HG03378 (cell line): Measurements from ENCODE around the gene USP6.
A peak's percentile ranks its signal among the peaks of the same experiment; 100 is the strongest.
"Not testable (repeated sequence)": the region's sequence is repeated elsewhere in the genome, so short reads cannot be mapped to it uniquely, and the experiment has no call there.

Source experiments
- ATAC-seq: cut with Tn5 transposase; IDR thresholded peaks from one replicate; pipeline ENCODE4 v1.9.1; 2021; ENCODE audit warnings: mild to moderate bottlenecking, moderate library complexity; ENCODE audit not compliant: unreplicated experiment

USP6 gene

DNA sequence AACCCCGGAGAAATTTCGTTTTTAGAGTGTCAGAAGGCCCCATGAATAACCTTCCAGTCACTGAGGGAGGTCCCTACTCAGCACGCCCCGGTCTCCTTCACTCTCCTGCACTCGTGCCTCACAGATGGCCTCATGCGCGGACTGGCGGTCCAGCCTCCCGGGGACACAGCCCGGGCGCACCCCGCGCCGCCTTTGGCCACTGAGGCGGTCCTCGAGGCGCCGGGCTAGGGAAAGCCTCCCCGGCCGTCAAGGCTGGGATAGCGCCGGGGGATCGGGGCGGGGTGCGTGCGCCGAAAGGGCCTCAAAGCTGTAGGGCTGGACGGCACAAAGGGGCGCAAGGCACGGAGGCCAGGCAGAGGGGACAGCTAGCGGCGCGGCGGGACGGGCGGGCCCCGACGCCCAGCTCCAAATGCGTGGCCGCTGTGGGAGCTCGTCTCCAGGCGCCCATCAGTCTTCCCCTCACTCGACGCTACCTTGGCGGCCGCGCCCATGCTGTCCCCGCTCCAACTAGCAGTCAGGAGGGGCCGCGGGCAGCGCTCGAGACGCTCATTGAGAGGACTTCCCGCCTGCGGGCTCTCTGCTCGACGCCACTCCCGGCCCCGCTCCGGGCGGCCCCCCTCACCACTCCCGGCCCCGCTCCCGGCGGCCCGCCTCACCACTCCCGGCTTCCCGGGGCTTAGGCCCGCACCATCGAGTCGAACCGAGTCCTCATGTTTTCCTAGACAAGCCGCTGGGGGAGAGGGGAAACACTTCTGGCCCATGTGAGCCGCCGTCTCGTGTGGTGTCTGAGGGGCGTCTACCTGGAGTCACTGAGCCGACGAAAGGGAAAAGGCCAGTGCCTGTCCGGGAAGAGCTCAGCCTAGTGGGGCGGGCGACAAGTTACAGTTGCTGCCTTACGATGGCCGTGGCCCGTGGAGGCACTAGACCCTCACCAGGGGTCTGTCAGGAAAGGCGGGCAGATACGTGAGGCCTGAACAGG, at the start of gene USP6:
Gene USP6, plus strand, starts transcription at position 360 of the 979 bp plus-strand sequence. CDS start 14,336 bp downstream, outside the sequence.
- ATAC-seq = no peak

DNA sequence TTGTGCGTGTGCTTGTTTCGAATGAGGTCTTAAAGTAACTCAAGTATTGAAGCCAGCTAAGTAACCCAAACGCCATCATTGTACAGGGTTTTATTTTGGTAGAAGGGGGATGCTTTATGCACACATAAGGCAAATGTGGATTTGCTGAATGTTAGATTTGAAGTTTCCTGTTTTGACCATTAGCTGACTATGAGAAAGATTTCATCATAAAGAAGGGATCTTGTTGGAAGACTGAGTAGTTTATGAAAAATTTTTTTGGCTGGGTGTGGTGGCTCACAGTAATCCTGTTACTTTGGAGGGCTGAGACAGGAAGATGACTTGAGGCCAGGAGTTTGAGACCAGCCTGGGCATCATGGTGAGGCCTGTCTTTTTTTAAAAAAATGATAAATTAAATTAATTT, 47.6 kb upstream of the USP6 start:
- no peak for ATAC-seq

DNA sequence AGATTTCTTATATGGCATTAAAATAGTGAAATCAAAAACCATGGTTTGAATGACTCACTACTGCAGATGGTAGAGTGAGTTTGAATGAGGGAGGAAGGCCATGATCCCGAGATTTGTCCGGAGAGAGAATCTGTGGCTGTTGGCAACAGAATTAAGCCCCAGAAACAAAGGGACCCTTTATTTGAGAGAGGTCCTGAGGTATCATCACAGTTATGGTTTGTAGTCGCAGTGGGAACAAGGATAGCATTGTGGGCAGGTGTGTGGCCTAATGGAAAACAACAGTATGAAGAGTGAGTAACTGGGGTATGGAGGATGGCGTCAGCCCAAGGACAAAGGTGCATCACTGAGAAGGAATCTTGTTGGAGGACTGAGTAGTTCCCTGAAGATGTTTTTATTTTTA, 46.1 kb upstream of the USP6 start:
- no peak for ATAC-seq

DNA sequence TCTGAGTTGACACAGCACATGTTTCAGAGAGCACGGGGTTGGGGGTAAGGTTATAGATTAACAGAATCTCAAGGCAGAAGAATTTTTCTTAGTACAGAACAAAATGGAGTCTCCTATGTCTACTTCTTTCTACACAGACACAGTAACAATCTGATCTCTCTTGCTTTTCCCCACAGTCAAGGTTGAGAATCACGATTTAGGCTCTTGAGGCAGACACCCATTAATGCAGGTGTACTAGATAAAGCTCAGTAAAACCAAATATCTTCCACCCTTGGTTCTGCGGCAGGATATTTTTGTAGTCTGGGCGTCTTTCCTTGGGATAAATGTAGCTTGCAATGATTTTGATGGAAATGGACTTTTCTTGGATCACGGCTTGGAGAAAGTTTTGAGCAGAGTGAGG, 40.4 kb upstream of the USP6 start:
- ATAC-seq = not testable (repeated sequence)

DNA sequence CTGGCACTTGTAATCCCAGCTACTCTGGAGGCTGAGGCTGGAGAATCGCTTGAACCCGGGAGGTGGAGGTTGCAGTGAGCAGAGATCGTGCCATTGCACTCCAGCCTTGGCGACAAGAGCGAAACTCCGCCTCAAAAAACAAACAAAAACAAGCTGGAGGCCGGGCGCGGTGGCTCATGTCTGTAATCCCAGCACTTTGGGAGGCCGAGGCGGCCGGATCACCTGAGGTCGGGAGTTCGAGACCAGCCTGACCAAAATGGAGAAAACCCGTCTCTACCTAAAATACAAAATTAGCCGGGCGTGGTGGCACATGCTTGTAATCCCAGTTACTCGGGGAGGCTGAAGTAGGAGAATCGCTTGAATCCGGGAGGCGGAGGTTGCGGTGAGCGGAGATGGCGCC, 38.6 kb upstream of the USP6 start:
- not testable (repeated sequence) for ATAC-seq

DNA sequence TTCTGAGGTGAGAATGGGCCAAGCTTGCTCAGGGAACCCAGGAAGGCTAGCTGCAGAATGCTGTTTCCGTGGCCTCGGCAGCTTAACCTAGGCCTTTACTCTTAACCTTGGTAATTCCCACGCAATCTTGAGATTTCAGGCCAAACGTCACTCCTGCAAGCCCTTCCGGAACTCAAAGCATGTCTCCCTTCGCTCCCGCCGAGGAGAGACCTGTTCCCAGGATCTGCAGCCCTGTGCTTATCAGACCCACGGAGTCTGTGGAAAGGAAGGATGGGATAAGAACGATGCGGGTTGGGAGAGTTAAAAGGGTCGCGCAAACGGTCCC, 38.1 kb upstream of the USP6 start:
- ATAC-seq = no peak

DNA sequence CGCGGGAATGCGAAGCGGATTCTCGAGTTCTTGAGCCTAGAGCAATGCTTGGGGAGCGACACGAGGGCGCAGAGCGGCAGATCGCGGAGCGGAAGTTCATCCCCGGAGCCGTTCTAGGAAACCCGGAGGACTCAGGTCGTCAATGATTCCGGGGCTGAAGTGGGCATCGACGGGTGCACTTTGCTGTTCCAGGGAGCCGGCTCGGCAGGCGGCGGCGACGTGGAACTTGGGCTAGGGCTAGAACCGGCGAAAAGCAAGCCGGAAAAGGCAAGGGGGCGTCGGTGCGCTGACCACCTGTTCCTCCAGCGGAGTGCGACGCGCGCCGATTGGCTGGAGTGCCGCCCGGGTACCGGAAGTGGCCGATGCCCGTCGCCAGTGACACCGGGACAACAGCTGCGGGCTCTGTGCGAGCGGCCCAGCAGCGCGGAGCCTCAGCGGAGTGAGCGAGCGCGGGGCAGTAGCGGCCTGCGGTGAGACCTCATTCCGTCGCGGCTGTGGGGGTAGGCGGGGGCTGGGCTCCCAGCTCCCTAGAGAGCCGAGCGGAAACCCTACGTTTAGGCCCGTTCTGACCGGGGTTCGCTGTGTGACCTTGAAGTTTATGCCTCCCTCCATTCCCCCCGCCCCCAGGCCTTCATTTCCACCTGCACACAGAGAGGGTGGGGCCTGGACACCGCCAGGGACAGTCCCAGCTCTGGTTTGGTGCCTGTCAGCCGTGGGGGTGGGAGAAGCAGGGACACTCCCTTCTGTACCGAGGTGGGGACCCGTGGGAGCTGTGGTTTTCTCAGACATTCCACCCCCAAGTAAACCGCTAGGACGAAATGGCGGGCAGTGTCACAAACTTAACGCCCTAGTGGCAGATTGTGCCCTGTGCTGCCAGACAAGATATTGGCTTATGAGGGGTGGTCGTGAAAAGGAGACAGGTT, 37.5 kb upstream of the USP6 start, which contains the start of gene ZFP3:
Gene ZFP3, plus strand, starts transcription at position 362 of the 923 bp plus-strand sequence. CDS start 13,038 bp downstream, outside the sequence.
- peak; percentile 62 for ATAC-seq

DNA sequence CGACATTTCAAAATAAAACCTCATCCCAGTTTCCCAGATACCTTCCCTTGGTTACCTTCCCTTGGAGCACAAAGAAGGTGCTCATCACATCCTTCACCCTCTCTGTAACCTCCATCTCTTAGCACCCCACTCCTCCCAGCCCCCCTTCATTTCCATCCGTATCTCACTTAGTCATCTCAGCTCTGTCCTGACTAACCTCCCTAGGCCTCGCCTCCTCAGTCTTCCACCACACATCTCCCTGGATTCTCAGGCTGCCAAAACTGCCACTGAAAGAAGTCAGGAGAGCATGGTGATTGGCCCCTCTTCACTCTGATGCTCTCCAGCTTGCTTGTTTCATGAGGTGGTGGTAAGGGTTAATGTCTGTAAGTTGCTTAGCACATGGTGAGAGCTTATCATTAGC, 35.2 kb upstream of the USP6 start:
- no peak for ATAC-seq

DNA sequence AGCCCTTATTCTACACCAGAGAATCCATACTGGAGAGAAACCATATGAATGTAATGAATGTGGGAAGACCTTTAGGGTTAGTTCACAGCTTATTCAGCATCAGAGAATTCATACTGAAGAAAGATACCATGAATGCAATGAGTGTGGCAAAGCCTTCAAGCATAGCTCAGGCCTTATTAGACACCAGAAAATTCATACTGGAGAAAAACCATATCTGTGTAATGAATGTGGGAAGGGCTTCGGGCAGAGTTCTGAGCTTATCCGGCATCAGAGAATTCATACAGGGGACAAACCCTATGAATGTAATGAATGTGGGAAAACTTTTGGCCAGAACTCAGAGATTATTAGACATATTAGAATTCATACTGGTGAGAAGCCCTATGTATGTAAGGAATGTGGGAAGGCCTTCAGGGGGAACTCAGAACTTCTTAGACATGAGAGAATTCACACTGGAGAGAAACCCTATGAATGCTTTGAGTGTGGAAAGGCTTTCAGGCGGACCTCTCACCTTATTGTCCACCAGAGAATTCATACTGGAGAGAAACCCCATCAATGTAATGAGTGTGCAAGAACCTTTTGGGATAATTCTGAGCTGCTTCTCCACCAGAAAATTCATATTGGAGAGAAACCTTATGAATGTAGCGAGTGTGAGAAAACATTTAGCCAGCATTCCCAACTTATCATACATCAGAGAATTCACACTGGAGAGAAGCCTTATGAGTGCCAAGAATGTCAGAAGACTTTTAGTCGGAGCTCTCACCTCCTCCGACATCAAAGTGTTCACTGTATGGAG, 23.4 kb upstream of the USP6 start:
- no peak for ATAC-seq

DNA sequence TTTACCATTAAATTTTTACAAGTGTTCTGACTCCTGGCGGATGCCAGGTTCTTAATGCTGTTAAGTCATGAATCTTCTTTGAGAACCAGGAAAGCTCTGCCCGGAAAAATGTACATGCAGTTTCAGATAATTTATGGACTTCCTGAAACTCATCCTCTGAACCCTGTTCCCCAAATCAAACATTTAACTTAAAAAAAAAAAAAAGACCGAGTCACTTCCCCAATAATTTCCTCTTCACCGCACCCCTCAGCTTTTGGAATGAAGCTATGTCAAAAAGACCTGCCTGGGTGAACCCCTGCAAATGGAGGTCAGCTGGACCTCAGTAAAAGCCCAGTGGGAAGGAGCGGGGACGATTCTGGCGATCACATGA, 19.1 kb upstream of the USP6 start:
- ATAC-seq = no peak

DNA sequence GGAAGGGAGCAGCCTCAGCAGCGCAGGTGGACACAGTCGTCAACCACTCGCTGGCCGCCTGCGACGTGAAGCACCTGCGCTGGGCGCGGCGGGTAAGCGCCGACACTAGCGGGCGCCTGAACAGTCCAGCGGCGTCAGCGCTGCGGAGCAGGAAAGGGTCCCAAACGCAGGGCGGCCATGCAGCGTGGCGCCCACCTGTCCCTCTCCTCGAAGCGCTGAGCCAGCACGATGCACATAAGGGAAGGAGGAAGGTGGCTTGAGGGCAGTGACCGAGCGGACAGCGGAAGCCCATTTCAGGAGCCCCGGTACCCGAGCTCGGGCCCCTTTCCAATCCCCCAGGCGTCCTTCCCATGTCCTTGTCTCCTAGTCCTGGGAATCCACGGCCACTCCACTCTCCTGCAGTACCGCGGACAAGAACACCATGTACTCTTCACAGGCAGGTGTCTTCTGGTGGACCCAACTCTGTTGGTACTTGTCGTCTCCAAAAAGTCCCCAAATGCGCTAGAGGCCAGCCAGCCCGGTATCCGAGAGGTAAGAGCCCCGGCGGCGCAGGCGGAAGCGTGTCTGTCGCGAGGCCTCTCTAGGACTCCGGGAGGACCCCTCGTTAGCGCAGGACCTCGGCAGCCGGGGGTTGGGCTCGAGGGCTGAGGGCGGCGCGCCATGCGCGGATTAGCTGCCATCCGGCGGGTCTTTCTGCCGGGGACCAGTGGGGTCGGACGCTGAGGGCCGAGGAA, 18.6 kb upstream of the USP6 start:
- ATAC-seq = no peak

DNA sequence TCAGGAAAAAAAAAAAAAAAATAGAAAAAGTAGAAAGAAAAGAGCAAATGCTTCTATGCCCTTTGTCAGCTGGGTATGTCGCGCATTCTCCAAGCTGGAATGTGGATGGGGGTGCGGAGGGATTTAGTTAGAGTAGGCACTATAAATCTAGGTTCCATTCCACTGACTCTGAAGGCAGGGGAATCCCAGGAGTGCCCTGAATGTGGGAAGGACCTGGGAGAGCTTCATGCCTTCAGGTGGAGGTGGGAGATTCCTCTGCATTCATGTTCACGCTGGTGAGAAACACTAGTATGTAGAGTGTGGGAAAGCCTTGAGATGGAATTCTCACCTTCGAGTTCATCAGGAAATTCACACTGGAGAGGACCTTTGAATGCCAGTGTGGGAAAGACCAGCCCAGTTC, 16.6 kb upstream of the USP6 start:
- no peak for ATAC-seq

DNA sequence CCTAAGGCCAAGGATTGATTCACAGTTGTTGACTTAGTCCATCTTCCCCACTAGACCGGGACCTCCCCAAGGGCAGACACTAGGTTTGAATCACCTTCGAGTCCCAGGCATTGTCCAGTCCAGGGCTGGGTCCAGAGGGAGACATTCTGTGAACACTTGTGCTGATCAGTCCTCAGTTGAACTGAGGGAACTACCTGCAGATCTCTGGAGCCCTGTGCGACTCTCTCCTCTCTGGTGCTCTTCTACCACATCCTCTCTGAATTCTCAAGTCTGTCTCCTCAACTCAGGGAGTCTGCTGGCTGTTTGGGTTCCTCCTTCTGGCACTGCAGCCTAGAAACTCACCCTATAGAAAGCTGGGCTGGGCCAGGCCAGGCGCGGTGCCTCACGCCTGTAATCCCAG, 15.0 kb upstream of the USP6 start:
- ATAC-seq = no peak

DNA sequence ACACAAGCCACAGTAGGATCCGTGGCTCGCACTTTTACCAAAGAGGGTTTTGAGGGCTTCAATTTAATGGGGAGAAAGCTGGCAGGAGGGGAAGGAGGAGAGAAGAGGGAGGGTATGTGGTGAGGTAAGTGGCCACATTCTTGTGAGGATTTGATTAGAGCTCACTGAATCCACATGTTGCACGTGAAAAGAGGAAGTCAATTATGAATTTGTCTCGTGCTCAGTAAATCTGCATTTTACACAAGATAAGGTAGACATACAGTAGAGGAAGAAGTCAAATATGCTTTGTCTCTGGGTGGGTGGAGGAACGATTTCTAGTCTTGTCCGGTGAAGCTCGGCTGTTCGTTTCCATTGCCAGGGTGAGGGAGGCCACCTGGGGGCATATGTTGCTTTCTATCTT, 5.0 kb upstream of the USP6 start:
- ATAC-seq = no peak

DNA sequence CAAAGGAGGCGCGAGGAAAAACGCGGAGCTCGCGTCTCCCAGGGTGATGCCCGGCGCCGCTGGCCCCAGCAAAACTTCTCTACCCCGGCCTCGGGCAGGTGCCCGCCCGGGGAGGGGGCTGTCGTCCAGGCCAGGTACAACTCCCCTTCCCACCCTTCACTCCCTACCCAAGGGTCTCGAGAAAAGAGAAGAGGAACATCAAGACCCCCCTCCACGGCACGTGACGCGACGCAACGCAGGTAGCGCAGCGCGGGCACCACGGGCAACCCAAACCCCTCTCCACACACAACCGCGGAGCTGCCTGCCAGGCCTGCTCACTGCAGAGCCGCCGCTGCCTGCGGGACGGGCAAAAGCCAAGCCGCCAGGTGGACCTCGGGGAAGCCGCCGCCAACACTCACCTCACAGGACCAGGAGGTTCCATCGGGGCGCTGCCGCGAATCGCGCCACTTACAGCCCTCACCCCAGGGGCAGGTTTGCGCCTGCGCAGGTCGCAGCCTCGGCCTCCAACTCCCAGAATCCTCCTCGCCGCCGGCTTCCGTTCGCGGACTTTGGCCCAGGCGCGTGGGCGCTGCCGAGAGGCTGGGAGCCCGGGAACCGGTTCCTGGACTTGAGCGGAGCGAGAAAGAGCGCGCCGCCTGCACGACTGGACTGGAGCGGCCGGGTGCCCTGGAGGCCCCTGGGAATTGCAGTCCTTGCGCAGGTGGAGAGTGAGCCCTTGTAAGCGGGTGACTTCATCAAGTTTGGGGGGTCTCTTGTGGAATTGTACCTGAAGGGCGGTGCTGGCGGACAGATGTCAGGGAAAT, 4.2 kb upstream of the USP6 start, which contains the start of gene ZNF232:
Gene ZNF232, minus strand, starts transcription at position 477 of the 803 bp plus-strand sequence. Its CDS starts 56 bp downstream, at position 421.
- ATAC-seq = peak; percentile 86

DNA sequence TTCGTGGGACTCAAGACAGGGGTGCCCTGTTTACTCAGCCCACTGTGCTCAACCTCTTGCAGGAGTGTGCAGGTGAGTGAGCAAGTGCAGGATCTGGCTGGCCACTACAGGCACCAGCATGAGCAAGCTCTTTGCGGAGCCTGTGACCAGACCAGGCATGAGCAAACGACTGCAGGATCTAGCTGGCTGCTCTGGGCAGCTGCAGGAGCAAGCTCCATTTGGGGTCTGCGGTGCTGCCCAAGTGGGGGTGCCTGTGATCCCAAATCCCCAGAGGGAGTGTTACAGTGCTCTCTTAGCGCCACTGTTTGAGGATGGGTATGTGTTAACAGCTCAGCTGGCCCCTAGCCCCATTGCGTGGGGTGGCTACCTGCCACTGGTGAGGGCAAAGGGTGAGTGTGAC, 2.4 kb downstream of the USP6 start:
- no peak for ATAC-seq

DNA sequence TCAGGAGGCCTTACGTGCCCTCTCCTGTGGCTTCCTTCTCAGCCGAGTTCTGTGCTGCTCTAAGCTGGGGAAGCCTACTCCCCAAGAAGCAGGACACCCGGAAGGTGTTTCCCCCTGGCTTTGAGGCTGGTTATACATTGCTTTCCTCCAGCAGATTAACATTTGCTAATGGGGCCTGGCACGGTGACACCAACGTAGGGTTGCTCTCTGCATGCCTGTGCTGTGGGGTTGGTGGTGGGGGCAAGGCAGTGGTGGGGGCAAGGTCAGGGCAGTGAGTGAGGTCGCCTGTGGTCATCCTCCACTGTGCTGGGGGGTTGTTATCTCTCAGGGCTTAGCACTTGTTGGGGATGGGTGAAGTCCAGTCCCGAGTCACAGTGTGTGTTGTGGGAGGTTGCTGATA, 4.2 kb downstream of the USP6 start:
- no peak for ATAC-seq

DNA sequence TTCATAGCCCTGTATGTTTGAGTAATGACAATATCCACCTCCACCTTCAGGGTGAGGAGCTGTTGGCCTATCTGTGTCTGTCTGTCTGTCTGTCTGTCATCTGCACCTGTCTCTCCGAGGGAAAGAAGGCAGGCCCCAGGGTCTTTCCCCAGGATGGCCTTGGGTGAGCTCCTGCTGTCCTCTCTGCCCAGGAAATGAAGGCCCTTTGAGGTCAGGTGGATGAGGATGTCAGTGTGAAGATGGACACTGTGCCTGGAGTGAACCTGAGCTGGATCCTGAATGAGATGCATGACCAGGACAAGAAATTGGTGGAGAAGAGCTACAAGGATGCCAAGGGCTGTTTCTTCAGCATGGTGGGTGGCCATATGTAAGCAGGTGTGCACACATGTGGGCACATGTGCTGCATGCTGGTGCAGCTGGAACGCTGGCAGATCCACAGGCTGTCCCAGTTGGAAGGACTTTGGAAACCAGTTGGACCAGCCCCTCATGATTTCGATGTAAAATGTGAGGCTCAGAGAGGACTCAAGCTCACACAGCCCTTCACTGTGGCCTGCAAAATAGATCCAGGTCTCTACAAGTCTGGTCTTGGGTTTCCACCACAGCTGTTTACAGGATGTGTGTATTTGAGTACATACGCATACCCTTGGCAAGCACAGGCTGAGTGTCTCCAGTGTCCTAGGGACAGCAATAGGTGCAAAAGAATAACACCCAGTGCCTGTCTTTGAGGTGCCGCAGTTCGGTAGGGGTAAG, 4.8 kb downstream of the USP6 start:
- not testable (repeated sequence) for ATAC-seq
